Ectodermal cell (in vitro differentiated cells): ENCODE measurements around the gene CCDC54.

Experiments used
- H3K27ac ChIP-seq: 2 replicates; pipeline ENCODE4 v1.7.0; 2013; ENCODE audit warnings: mild to moderate bottlenecking, low read depth, low read length; ENCODE audit not compliant: insufficient read depth, poor library complexity, severe bottlenecking
- H3K27me3 ChIP-seq: 2 replicates; pipeline ENCODE4 v1.7.0; 2013; ENCODE audit warnings: mild to moderate bottlenecking, low read length; ENCODE audit not compliant: insufficient read depth, control insufficient read depth, poor library complexity, severe bottlenecking
- H3K36me3 ChIP-seq: one replicate; pipeline ENCODE4 v1.7.0; 2013; ENCODE audit warnings: low read length; ENCODE audit not compliant: control insufficient read depth, insufficient read depth
- H3K4me1 ChIP-seq: one replicate; pipeline ENCODE4 v1.7.0; 2013; ENCODE audit warnings: low read length; ENCODE audit not compliant: control insufficient read depth, insufficient read depth
- H3K4me3 ChIP-seq: 2 replicates; pipeline ENCODE4 v1.7.0; 2013; ENCODE audit warnings: low read depth, low read length, control low read depth; ENCODE audit not compliant: insufficient read depth
- H3K9me3 ChIP-seq: 2 replicates; pipeline ENCODE4 v1.7.0; 2013; ENCODE audit warnings: mild to moderate bottlenecking, low read length, moderate library complexity; ENCODE audit not compliant: control insufficient read depth
- WGBS, 2 experiments: methylation state at CpG; one replicate each; pipeline ENCODE4 v1.1.7; 2013; ENCODE audit warnings: missing lambda C conversion rate in 2 of 2; 5-methylcytosine and 5-hydroxymethylcytosine counted together

The CCDC54 gene

DNA sequence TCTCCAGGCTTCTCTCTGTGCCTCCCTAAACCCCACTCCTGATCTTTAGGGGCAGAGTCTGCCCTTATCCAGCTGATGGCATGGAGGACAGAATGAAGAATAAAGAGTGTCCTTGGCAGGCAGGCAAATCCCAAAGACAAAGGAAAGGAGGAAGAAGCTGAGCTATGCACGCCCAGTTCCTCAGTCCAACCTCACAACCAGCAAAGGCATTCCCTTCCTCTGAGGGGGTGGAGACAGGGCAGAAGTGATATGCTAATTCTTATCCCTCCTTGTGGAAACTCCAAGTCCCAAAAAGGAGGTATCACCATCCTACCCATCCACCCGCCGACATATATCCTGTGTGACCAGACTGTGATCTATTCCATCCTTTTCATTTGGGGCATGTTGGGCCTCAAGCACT is 10.5 kb upstream of the CCDC54 start:
- no peaks in the 10 kb centered on the region for H3K4me1 ChIP-seq
- H3K36me3 ChIP-seq: no peaks in the 10 kb centered on the region
- 88 to 91% methylated on average over 2 to 3 of the region's 3 CpGs for WGBS, 2 experiments
- no peaks in the 10 kb centered on the region for H3K27me3 ChIP-seq
- no peak overlapping the region for H3K4me3 ChIP-seq
- H3K9me3 ChIP-seq: no peaks in the 10 kb centered on the region
- no peak overlapping the region for H3K27ac ChIP-seq

DNA sequence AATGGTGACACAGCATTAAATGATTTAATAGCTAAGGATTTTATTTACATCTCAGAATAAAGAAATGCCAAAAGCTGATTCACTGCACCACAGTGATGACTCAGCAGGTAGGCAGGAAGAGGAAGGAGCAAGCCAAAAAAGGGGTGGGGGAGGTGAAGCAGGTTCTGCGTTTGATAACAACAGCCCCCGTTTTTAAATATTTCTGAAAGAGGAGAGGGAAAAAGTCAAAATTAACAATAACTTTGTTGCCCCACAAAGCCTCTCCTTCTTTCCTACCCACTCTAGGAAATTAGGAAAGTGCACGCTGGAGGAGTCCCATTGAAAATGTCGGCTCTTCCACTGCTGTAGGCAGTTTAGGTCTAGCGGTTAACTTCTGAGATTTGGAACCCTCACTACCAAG is 9.9 kb upstream of the CCDC54 start:
- WGBS, 2 experiments: 85 to 96% methylated on average over 5 of the region's 5 CpGs
- H3K27ac ChIP-seq: no peak overlapping the region
- no peak overlapping the region for H3K4me3 ChIP-seq
- H3K36me3 ChIP-seq: no peaks in the 10 kb centered on the region
- no peaks in the 10 kb centered on the region for H3K9me3 ChIP-seq
- H3K4me1 ChIP-seq: no peaks in the 10 kb centered on the region
- no peaks in the 10 kb centered on the region for H3K27me3 ChIP-seq

DNA sequence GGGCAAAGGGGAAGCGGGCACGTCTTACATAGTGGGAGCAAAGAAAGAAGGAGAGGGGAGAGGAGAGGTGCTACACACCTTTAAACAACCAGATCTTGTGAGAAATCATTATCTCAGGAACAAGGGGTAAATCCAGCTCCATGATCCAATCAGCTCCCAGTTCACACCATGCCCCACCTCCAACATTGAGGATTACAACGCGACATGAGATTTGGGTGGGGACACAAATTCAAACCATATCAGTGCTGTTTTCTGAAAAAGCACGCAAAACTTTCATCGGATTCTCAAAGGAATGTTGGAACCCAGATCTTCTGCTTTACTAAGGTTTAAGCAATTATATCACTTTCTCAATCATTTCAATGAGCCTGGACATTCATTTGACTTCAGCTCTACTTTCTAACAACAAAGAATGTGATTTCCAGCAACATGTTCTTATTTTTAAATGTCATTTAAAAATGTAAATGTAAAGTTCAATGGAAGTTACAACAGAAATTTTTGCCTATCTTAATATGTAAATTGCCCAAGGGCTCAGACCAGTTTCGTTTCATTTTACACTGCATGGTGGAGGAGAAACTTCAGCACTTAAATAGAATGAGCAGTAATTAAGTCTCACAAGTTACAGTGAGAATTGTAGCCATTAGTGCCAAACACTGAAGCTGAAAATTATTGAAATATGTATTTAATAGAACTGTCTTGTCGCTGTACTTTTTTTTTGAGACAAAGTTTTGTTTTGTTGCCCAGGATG is 8.4 kb upstream of the CCDC54 start:
- no peak overlapping the region for H3K4me3 ChIP-seq
- WGBS, 2 experiments: 90 to 97% methylated on average over 8 of the region's 8 CpGs
- no peaks in the 10 kb centered on the region for H3K9me3 ChIP-seq
- H3K27ac ChIP-seq: no peak overlapping the region
- no peaks in the 10 kb centered on the region for H3K27me3 ChIP-seq
- H3K4me1 ChIP-seq: no peaks in the 10 kb centered on the region
- H3K36me3 ChIP-seq: no peaks in the 10 kb centered on the region

DNA sequence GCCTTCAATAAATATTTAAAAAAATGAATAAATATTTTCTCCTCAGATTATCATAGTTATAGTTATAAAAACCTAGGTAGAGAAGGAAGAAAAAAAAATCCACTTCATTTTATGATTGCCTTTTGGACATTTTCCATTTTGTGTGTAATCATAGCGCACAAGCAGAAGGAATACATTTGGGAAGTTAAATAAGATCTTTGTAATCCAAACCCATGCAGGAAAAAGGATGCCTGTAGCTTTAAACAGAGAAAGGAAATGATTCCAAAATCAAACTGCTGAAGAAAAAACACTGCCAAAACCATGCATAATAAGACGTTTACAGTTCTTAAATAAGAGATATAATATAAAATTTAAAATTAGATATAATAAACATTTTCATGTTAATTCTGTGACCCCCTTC is 7.4 kb upstream of the CCDC54 start:
- WGBS, 2 experiments: 100% methylated on average over 1 of the region's 2 CpGs; no CpG with 5 or more reads in 1 of the 2 experiments
- H3K9me3 ChIP-seq: no peaks in the 10 kb centered on the region
- no peak overlapping the region for H3K27ac ChIP-seq
- no peaks in the 10 kb centered on the region for H3K4me1 ChIP-seq
- H3K27me3 ChIP-seq: no peaks in the 10 kb centered on the region
- no peaks in the 10 kb centered on the region for H3K36me3 ChIP-seq
- H3K4me3 ChIP-seq: no peak overlapping the region

DNA sequence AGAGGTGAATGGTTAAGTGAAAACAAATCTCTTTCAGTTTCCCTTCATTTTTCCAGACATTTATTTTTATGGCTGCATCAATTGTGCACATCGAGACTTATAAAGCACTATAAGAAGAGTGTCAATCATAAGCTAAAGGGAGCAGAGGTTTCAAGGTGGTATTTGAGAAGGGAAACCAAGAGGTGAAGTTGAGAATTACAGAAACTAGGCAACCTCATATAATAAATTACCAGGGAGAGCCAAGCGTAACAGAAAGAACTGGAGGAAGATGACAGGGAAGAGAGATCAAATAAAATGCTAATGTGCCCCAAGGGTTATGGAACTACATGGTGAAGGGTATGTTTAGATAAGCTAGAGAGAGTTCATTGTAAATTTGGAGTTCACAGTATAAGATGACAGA is 6.3 kb upstream of the CCDC54 start:
- WGBS, 2 experiments: 95 to 100% methylated on average over 1 to 2 of the region's 2 CpGs
- Histone ChIP-seq H3K4me1 (no peaks in the 10 kb centered on the region), H3K9me3 (no peaks in the 10 kb centered on the region), H3K27me3 (no peaks in the 10 kb centered on the region), H3K4me3 (no peak overlapping the region), H3K27ac (no peak overlapping the region), H3K36me3 (no peaks in the 10 kb centered on the region)

DNA sequence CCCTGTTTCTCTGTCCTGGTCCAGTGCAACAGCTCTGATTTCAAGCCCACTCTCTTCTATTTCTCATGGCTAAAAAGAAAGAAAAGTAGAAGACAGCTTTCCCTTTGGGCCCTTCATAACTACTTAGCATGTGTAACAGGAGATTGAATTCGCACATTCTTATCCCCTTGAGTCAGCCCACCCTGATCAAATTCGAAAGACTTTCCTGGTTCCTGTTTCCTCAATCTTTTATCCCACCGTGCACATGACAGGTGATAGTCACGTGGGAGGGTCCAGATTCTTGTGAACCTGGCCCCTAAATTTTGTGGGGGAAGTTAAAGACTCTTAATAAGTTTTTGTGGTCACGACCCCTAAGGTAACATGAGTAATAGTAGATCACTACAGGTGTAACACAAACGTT is 4.7 kb upstream of the CCDC54 start:
- WGBS, 2 experiments: 80 to 91% methylated on average over 5 to 6 of the region's 6 CpGs
- Histone ChIP-seq H3K4me1 (no peaks in the 10 kb centered on the region), H3K27me3 (no peaks in the 10 kb centered on the region), H3K27ac (no peak overlapping the region), H3K36me3 (no peaks in the 10 kb centered on the region), H3K9me3 (no peaks in the 10 kb centered on the region), H3K4me3 (no peak overlapping the region)

DNA sequence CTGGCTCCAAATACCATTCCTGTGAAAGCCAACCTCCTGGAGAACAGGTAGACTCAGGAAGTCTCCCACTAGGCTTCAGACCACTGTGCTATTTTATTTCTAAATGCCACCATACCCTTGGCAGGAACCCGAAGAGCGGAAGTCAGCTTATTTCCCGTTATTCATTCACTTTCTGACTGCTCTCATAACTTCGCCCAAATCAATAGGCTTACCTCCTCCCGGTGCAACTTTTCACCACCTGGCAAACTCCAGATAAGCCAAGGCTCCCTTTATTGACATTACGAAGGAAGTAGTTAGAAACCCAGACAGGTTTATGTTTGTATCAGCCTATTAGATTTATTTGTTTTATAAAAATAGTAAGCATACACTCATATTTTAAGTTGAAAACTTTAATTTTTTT is 3.3 kb upstream of the CCDC54 start:
- no peaks in the 10 kb centered on the region for H3K36me3 ChIP-seq
- no peaks in the 10 kb centered on the region for H3K9me3 ChIP-seq
- H3K27ac ChIP-seq: no peak overlapping the region
- 92 to 95% methylated on average over 5 of the region's 6 CpGs for WGBS, 2 experiments
- no peaks in the 10 kb centered on the region for H3K27me3 ChIP-seq
- no peaks in the 10 kb centered on the region for H3K4me1 ChIP-seq
- no peak overlapping the region for H3K4me3 ChIP-seq

DNA sequence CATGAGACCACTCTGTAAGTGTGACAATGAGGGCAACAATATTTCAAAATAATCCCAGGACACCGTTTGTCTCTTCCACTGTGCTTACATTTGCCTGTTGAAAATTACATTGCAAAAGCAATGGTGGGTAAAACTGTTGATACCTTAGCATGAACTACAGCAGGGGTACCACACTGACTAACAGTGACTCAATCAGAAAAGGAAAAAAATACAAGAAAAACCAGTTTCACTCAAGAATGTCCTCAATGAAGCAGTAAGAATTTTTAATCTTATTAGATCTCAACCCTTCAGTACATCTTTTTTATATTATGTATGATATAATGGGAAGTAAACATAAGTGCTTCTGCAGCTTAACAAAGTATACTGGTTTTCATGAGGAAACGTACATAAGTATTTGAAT is 1.6 kb upstream of the CCDC54 start:
- Histone ChIP-seq H3K9me3 (no peaks in the 10 kb centered on the region), H3K4me3 (no peak overlapping the region), H3K36me3 (no peaks in the 10 kb centered on the region), H3K27ac (no peak overlapping the region), H3K27me3 (no peaks in the 10 kb centered on the region), H3K4me1 (no peaks in the 10 kb centered on the region)
- 95 to 100% methylated on average over 2 of the region's 2 CpGs for WGBS, 2 experiments

DNA sequence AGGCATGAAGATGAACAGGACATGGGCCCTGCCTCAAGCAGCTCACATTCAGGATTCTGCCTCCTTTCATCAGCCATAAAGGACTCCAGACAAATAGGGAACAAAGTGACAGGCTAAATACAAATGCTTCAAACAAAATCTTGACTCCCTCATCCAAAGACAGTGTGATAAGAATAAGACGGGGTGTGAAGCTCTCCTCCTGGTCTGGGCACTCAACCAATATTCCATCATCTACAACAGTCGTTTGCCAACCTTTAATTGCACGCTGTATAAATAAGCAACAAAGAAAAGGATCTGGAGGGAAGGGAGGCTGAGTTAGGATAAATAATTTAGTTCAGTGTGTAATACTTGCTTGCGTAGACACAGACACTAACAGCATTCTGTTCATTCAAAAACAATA is 5.4 kb downstream of the CCDC54 start:
- Histone ChIP-seq H3K27me3 (no peaks in the 10 kb centered on the region), H3K9me3 (no peaks in the 10 kb centered on the region), H3K4me3 (no peak overlapping the region), H3K36me3 (no peaks in the 10 kb centered on the region), H3K4me1 (no peaks in the 10 kb centered on the region), H3K27ac (no peak overlapping the region)
- 93 to 95% methylated on average over 2 to 3 of the region's 4 CpGs for WGBS, 2 experiments

DNA sequence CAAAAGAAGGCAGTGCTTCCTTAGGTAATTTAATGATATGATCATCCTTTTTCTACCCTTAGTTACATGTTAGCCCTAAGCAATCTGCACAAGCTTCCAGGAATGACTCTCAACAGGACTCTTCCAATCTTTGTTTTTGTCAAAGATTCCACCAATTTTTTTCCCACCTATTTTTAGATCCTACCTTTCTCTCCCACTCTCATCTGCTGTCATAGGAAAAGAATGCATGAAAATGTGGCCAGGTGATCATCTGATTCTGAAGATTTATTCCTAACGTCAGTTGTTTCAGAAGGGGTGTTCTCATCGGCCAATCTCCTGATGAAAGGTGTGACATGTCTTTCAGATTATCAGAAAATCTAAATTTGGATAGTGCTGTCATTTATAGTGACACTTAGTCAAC is 7.2 kb downstream of the CCDC54 start:
- Histone ChIP-seq H3K9me3 (no peaks in the 10 kb centered on the region), H3K36me3 (no peaks in the 10 kb centered on the region), H3K4me3 (no peak overlapping the region), H3K27ac (no peak overlapping the region), H3K27me3 (no peaks in the 10 kb centered on the region), H3K4me1 (no peaks in the 10 kb centered on the region)
- 90 to 92% methylated on average over 2 of the region's 2 CpGs for WGBS, 2 experiments

DNA sequence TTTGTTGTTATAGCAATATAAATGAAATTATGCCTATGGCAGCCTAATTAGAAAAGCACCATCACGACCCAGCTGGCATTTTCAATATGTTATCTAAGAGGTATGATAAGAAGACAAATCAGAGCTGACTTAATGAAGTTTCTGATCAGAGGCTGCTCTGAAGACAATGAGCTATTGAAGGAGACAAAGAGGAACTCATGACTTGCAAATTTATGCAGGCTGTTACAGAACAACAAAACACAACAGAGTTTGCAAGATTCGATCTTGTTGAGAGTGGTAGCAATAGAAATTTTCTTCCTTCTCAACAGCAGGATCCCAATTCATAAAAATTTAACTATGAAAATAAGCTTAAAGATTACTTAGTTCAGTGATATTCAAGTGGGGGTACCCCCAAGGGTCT is 7.7 kb downstream of the CCDC54 start:
- Histone ChIP-seq H3K27me3 (no peaks in the 10 kb centered on the region), H3K36me3 (no peaks in the 10 kb centered on the region), H3K9me3 (no peaks in the 10 kb centered on the region), H3K4me1 (no peaks in the 10 kb centered on the region), H3K4me3 (no peak overlapping the region), H3K27ac (no peak overlapping the region)
- WGBS, 2 experiments: 40 to 51% methylated on average over 1 to 2 of the region's 2 CpGs
